DMS 273 (cell line): ENCODE results near the gene ABHD16A.
A peak's percentile ranks its signal among the peaks of the same experiment; 100 is the strongest.
"Not testable (repeated sequence)": the region's sequence is repeated elsewhere in the genome, so short reads cannot be mapped to it uniquely, and the experiment has no call there.

Experiments used
- DNase-seq: peaks from one replicate; lab custom pipeline; 2025; ENCODE audit not compliant: unreplicated experiment; lab: John Stamatoyannopoulos, UW

The ABHD16A gene

DNA sequence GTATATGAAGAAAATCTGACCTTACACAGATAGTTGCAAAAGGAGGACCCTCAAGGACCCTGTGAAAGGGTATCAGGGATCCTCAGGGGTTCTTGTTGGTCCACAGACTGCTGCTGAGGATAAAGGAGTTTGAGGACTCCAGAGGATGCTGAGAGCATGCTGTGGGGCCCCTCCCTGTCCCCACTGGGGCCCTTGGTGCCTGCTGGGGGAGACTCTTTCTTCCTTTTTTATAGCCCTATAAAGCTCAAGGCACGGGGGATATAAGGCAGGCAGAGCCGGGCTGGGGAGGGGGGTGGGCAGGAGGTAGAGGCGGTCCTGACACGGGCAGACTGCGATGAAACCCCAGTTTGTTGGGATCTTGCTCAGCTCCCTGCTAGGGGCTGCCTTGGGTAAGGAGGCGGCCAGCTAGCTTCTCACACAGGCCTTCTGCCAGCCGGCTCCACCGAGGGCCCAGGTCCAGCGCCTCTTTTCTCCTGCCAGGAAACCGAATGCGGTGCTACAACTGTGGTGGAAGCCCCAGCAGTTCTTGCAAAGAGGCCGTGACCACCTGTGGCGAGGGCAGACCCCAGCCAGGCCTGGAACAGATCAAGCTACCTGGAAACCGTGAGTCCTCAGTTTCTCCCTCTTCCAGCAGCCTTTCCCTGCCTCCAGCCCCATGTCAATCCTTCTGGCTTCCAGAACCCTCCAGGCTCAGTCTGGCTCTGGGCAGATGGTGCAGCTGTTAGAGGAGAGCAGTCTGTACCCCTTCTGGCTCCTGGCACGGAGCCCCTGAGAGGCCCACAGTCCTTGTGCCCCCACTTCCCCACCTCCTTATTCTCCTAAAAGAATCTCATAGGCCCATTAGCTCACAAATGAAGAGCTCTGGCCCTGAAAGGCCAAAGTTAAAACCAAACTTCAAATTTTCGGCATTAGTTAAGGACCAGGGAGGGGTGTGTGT, 12.2 kb upstream of the ABHD16A start, which contains the start of gene LY6G6D:
Gene LY6G6D (plus strand): TSS at position 327 of the 937 bp plus-strand sequence. CDS start 8 bp downstream, at position 335.
- DNase-seq = peak; percentile 68

DNA sequence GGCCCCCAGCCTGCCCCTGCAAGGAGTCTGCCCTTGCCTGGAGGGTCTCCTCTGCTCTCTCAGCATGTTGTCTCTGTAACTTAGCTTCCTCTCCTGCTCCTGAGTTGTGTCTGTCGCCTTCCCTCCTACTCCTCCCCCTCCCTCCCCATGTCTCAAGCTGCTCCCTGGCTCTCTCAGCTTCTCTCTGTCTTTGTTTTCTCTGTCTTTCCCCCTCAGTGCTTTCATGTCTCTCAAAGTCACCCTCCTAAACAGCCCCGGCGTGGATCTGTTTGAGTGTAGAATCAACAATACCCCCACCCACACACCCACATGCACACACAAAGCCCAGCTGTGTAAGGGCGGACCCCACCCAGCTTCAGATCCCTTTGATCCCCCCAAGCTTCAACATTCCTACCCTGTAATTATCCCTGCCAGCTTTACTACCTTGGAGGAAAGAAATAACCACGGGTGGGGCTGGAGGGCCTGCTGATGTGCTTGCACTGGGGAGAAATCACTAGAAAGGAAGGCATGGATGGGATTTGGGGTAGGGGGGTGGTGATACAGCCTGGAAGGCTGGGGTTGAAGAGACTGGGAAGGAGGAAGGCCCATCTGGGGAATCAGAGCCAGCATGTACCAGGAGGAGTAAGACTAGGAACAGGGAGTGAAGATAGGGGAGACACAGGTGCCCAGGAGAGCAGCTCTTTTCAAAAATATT, 11.0 kb upstream of the ABHD16A start:
- DNase-seq = no peak

DNA sequence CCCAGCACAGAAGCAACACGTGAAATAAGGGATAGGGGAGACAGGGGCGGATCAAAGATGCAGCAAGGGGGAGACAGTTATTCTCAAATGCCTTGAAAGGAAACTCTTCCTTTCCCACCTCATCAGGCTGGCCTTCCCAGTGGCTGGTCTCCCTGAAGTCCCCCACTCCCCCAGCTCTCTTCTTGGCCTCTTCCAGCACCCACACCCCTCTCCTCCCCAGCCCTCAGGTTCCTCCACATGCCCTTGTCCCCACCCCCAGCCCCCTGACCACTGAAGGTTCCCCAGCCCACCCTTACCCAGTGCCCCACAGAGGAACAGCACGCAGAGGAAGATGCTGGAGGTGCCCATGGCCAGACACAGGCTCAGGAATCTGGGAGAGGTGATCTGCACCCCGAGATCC, 10.3 kb upstream of the ABHD16A start:
- no peak for DNase-seq

DNA sequence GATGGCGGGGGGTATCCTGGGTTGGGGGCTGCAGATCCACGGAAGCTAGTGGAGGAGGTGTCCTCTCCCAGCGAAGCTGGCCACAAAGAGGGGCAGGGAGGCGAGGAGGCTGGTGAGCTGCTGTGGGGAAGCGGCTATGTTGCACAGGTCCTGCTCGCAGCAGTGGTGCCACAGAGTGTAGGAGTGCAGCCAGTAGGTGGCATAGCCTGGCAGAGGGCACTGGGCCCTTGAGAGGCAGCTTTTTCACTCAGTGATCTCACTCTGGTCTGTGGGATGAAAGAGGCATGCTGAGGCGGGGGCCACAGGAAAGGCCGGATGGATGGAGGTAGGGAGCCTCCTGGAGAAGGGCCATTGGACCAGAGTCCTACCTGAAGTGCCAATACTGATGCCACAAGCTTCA, 9.2 kb upstream of the ABHD16A start:
- peak; percentile 40 for DNase-seq

DNA sequence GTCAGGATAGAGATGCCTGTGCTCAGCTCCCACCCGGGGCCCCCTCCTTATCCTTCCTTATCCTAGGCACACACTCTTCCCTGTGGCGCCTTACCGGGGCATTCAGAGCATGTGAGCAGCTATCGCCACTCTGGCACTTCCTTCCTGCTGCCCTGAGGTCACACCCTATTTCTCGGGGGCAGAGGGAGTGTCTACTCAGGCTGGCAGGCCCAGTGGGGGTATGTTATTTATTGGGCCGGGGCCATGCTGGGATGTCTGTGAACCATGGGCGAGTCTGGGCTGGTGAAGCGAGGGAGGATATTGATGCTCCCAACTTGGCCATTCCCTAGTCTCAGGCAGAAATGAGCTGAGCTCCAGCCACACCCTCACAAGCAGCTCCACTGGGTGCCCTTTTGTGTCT, 8.1 kb upstream of the ABHD16A start:
- DNase-seq = no peak

DNA sequence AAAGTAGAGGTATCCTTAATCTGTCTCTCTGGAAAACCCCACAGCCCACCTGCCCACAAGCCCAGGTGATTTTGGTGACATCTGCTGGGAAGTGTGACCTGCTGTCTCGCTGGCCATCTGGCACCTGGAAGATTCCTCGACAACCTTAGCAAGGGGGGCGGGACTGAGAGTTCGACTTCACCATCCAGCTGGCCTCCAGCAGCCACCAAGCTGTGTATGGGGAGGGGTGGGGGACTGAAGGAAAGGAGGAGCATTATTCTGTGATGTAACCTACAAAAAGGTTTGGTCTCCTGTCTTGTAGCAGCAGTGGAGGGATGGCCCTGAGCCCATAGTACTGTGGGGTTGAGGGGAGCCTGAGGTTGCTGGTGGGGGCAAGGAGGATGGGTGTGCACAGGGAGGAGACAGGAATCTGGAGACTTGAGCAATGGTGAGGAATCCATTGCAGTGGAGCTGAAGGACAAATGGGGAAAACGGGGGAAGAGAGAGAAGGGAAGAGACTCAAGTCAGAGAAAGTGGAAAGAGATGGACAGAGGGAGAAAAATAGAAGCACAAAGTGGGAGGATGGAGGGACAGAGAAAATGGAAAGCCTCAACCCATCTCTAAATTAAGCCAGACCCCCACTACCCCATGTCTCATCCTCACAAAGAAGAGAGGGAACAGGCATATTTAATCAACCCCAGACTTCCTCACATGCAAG, 7.5 kb upstream of the ABHD16A start:
- peak; percentile 57 for DNase-seq

DNA sequence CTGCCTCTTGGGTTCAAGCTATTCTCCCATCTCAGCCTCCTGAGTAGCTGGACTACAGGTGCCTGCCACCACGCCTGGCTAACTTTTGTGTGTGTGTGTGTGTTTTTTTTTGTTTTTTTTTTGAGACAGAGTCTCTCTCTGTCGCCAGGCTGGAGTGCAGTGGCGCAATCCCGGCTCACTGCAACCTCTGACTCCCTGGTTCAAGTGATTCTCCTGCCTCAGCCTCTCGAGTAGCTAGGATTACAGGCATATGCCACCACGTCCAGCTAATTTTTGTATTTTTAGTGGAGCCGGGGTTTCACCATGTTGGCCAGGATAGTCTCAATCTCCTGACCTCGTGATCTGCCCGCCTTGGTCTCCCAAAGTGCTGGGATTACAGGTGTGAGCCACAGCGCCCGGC, 6.0 kb upstream of the ABHD16A start:
- DNase-seq = not testable (repeated sequence)

DNA sequence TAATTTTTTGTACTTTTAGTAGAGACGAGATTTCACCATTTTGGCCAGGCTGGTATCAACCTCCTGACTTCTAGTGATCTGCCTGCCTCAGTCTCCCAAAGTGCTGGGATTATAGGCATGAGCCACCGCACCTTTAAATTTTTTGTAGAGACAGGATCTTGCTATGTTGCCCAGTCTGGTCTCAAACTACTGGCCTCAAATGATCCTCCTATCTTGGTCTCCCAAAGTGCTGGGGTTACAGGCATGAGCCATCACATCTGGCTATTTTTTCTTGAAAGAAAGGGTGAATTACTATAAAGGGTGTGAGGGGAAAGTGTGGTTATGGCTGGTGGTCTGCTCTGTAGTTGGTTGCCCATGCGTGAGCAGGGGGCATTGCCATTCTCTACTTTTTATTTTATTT, 5.1 kb upstream of the ABHD16A start:
- DNase-seq = no peak

DNA sequence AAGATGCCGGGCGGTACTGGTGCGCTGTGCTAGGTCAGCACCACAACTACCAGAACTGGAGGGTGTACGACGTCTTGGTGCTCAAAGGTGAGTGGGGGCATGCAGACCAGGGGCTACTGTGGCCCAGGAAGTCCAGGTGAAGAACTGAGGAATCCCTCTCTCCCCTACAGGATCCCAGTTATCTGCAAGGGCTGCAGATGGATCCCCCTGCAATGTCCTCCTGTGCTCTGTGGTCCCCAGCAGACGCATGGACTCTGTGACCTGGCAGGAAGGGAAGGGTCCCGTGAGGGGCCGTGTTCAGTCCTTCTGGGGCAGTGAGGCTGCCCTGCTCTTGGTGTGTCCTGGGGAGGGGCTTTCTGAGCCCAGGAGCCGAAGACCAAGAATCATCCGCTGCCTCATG, 4.6 kb upstream of the ABHD16A start:
- DNase-seq = no peak

DNA sequence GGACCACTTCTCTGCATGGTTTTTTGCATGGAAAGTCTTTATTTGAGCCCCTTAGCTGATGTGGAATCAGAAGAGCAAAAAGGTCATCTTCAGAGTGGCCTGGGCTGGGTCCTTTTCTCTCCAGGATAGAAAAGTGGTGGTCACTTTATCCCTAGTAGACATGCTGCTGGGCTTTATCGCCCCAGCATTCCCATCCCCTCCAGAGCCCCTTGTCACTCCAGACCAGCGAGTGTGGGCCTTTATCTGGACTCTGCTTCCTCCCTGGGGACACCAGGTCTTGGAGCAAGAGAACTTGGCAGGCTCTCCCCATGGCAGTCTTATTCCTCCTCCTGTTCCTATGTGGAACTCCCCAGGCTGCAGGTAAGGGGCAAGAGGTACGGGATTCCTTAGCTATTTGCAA, 3.5 kb upstream of the ABHD16A start, which contains the start of gene LY6G6F:
Gene LY6G6F (plus strand): TSS at position 268 of the 400 bp plus-strand sequence. CDS start 41 bp downstream, at position 309.
- no peak for DNase-seq

DNA sequence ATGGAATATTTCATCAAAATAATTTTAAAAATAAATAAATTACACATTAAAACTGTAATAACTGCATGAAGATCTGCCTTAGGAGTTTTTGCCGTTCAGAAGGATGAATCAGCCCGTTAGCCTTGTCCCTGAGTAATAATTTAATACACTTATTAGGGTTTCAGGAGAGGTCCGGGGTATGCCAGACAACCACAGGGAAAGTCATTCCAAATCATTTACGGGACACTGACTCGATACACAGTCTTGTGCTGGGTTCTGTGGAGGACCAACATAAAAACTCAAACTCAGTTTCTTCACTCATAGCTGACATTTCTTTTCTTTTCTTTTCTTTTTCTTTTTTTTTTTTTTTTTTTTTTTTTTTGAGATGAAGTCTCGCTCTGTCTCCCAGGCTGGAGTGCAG, 2.8 kb upstream of the ABHD16A start:
- DNase-seq = no peak

DNA sequence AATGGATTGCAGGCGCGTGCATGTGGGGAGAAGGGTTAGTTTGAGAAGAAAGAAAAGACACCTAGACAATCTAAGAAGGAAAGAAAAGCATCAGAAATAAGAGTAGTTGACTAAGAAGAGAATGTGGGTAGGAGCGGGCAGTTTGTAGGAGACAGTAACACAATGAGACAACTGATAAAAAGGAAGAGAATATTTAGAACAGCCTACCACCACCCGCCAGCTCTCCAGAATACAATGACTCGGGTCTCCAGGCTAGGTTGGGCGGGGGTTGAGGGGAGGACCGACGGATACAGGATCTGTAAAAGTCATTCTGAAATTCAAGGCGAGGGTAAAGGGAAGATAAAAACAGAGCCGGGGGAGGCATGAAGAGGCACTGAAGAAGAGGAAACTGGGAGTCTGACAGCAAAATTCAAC, 712 bp downstream of the ABHD16A start:
- DNase-seq = peak; percentile 72

DNA sequence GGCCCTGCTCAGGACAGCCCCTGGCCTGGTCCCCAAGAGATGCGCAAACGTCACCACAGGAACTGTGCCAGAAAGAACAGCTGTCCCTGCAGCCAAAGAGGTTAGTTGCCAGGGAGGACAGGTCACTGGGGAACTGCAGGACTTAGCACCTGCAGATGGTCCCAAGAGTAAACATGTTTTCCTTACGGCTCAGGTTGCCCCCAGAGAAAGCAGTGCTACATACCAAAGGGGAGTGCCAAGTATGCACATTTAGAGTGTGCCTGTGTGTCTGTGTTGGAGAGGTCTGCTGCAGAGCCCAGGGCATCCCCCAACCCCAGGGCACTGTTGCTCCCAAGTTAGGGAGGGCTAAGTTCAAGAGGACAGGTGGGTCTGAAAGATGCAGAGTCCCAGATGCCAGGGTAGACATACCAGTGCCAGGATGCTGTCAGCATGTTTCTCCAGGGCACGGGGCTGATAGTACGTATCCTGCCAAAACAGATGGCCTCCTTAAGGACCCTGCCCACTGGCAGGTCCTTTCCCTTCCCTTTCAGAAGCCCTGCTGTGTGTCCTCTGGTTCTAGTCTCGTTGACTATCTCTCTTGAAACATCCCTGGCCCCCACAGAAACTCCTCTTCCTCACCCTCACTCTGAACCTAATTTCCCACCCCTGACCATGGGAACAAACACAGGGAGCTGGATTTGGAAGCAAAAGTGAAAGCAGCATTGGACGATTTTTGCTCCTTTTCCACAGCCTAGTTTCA, 1.3 kb downstream of the ABHD16A start:
- peak; percentile 80 for DNase-seq

DNA sequence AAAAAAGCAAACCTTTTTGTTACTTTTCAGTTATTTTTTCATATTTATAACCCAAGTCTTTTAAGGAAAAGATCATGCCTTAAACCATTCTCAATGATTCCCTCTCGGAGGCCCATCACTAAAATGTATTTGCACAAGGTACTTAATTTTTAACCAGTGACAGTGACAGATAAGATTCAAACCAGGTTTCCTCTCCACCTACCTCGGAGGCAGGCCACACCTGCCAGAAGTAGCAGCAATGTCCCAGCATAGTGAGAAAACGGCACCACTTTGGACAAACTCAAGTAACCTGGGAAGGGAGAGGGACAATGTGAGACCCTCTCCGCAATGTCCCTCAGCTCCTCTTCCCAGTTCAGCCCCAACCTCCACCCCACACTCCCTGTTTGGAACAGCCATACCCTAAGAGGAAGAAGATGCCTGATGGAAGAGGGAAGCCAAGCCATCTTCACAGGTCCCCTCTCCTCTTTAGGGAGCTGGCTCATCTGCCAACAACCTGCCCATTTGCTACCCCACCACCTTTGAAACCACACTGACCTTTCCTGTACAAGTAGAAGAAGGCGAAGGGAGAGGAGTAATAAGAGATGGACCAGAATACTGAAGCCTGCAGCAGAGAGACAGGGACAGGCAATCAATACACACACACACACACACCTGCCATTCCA, 2.3 kb downstream of the ABHD16A start:
- no peak for DNase-seq

DNA sequence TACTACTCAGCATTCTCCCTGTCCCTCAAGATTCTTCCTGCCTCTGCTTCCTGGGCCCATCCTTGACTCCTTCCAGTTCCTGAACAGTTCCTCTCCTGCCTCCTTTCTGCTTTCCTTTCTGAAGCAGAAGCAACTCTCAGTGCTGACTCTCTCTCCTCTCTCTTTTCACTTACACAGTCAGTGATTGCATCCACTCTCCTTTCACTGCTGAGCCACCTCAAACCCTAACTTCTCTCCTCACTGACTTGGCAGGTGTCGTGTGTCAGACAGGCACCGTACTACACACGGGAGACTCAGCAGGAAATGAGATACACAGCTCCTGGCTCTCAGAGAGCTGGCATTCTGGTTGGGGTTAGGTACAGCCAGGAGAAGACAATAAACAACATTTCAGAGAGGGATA, 5.6 kb downstream of the ABHD16A start:
- peak; percentile 28 for DNase-seq

DNA sequence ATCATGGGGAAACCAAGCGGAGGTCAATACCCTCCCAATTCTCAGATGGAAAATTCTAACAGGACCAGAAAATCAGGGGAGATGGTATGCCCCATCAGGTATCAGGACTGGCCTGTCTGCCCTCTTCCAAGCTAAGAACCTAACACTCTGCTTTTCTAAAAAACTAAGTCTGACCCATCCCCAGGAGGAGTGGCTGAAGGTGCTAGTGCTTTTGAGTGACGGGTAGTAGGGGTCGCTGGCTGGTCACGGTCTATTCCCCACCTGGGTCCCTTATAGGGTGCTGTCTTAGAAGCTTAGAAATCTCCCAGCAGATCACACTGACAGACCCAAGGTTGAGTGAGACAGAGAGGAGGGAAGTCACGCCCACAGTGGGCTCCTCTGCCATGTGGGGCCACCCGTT, 9.6 kb downstream of the ABHD16A start:
- no peak for DNase-seq

DNA sequence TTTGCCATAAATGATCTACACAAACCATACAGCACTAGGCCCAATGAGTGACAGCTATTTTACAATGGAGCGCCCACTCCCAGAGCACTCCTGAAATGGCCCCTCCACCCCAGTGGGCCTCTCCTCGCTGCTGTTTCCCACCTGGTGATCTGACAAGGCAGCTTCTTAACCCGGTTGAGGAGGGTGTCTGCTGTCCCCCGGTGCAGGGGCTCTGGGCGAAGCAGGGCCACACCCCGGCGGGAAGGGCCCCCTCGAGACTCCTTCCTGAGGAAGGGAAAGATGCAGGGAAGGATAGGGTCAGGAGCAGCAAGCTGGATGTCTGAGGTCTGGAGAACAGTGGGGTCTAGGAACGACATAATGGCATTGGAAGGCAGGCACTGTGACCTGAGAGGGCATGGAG, 10.2 kb downstream of the ABHD16A start:
- no peak for DNase-seq

DNA sequence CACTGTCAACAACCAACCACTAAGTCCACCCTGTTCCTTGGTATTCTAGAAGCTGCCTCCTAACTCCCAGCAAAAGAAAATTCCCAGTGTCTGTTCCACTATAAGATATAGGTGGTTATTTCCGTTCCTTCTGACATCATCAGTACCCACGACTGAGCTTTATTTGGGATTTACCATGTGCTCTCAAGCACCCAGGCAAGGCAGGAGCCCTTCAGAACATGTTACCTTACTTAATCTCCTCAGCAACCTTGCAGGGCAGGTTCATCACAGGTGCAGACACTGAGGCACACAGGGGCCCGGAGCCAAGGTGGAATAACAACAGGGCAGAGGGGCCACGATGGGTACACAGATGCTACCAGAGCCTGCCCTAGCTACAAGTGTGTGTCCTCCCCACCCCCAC, 10.8 kb downstream of the ABHD16A start:
- DNase-seq = no peak

DNA sequence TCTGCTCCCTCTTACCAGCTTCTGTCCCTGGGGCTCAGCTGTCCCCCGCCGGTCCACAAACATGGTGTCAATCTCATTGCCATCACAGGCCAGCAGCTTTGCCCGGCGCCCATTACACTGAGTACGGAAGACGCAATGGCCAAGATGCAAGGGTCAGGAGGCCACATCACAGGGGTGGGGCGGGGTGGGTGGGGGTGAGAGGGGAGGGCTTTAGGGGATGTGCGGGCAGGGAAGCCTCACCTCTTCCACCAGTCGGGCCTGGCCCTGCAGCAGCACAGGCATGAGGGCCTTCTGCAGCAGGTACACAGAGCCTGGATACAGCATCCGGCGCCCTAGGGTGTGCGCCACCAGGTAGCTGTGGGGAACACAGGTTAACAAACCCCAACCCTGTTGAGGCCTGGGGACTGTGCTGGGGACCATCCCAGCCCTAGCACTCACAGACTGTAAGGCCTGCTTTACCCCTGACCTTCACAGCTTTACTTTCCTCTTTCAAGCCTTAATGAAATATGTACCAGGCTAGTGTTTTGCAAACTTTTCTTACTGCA, 11.5 kb downstream of the ABHD16A start:
- no peak for DNase-seq

DNA sequence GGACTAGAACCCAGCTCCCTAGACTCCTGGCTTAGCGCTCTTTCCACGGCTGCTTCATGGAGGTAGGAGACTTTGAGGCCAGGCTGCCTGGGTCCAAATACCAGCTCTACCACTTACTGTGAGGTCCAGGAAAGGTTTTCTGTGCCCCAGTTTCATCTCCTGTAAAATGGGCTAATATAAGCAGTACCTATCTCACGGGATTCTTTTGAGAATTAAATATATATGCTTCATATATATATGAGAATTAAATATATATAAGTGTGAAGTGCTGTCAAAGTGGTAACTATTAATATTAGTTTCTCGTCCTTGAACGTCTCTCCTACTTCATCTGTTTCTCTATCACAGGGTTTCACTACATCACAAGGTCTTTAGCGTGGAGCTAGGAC, 12.1 kb downstream of the ABHD16A start:
- DNase-seq = no peak
